Measurements from ENCODE around the gene PRKCH.
"Not testable (repeated sequence)": the region's sequence is repeated elsewhere in the genome, so short reads cannot be mapped to it uniquely, and the experiment has no call there.

Gene PRKCH

GRCh38 chr14:61460063-61460462, 138.7 kb downstream of the PRKCH start:
- DNase-seq (ENCODE audit: low read depth) = no peak

GRCh38 chr14:61460718-61461611, 139.6 kb downstream of the PRKCH start:
- DNase-seq (ENCODE audit: low read depth) = no peak

GRCh38 chr14:61461808-61462275, 140.5 kb downstream of the PRKCH start:
- DNase-seq (ENCODE audit: low read depth) = no peak

GRCh38 chr14:61462566-61463193, 141.3 kb downstream of the PRKCH start:
- DNase-seq (ENCODE audit: low read depth) = no peak

- no peak for DNase-seq (ENCODE audit: low read depth)
Observed at GRCh38 chr14:61463664-61464285, 142.4 kb downstream of the PRKCH start.

GRCh38 chr14:61464539-61465320, 143.4 kb downstream of the PRKCH start:
- not testable (repeated sequence) for DNase-seq (ENCODE audit: low read depth)

- DNase-seq (ENCODE audit: low read depth) = no peak
Observed at GRCh38 chr14:61466249-61466904, 145.0 kb downstream of the PRKCH start.

GRCh38 chr14:61466905-61467280, 145.5 kb downstream of the PRKCH start:
- DNase-seq (ENCODE audit: low read depth) = no peak

GRCh38 chr14:61467296-61467695, 145.9 kb downstream of the PRKCH start:
- DNase-seq (ENCODE audit: low read depth) = no peak

GRCh38 chr14:61468063-61468825, 146.9 kb downstream of the PRKCH start:
- no peak for DNase-seq (ENCODE audit: low read depth)

GRCh38 chr14:61469781-61470180, 148.4 kb downstream of the PRKCH start:
- no peak for DNase-seq (ENCODE audit: low read depth)

- DNase-seq (ENCODE audit: low read depth) = no peak
Observed at GRCh38 chr14:61470261-61470960, 149.0 kb downstream of the PRKCH start.

- DNase-seq (ENCODE audit: low read depth) = no peak
Observed at GRCh38 chr14:61470961-61471293, 149.5 kb downstream of the PRKCH start.

- DNase-seq (ENCODE audit: low read depth) = no peak
Observed at GRCh38 chr14:61471297-61472005, 150.1 kb downstream of the PRKCH start.

- no peak for DNase-seq (ENCODE audit: low read depth)
Observed at GRCh38 chr14:61472011-61472672, 150.8 kb downstream of the PRKCH start.

GRCh38 chr14:61472801-61473376, 151.5 kb downstream of the PRKCH start:
- peak; percentile 68 for DNase-seq (ENCODE audit: low read depth)

- DNase-seq (ENCODE audit: low read depth) = no peak
Observed at GRCh38 chr14:61474015-61474414, 152.6 kb downstream of the PRKCH start.

- DNase-seq (ENCODE audit: low read depth) = no peak
Observed at GRCh38 chr14:61474701-61475100, 153.3 kb downstream of the PRKCH start.

GRCh38 chr14:61475316-61475715, 153.9 kb downstream of the PRKCH start:
- no peak for DNase-seq (ENCODE audit: low read depth)

Data from activated T-helper 9 cell treated with anti-CD3 and anti-CD28 coated beads, Interleukin-2, amount 50 U/mL, for 16 hours (primary cell).